ENCODE results near the gene TCF3. TPM values are rescaled to one million over a fixed set of nuclear protein-coding genes. Genes with fewer than 3 reads are reported as not detected.
"Not testable (repeated sequence)": the region's sequence is repeated elsewhere in the genome, so short reads cannot be mapped to it uniquely, and the experiment has no call there.

TCF3 gene
- 100 to 1,000 TPM in 1 of 8 experiments, 10 to 100 TPM in 7; 25.2 to 106 (median 44.9) TPM for total RNA-seq

DNA sequence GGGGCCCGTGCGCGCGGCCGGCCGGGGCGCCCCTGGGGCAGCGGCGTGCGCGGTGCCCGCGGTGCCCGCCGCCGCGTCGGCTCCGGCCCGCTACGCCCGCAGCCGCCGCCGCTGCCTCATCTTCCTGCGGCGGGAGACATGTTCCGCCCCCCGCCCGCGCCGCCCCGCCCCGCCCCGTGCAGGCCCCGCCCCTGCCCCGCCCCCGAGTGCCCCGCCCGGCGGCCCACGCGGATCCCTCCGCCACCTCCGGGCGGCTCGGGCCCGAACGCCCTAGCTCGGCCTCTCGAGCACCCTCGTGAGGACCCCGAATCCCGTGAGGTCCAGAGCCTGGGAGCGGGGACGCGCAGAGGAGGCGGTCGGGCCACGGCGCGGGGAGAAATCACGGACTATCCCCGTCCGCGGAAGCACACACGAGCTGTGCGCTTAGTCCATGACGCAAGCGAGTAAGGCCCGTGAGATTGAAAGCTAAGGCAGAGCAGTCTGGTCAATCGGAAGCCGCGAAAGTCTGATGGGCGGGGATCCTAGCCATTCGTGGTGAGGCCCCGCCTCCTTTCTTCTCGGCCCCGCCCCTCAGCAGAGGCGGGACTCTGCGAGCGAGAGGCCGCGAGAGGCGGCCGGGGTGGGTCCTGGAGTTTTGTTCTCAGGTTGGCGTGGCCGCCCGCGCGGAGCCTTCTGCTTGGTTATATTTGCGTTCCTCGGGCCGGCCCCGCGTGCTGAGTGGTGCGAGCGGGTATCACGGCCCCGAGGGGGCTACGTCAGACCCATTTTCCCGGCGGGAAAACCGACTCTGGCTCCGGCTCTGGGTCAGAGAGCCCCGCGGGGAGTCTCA lies at the start of gene TCF3:
Gene TCF3, minus strand, starts transcription at position 145 of the 829 bp plus-strand sequence. CDS start 2,367 bp downstream, outside the sequence.
- in situ Hi-C loops (cut with MboI; ENCODE audit: low pct_unique_long_range_greater_than_20kb in 2 of 9, low sequenced_read_pairs in 9 of 9, unreplicated experiment in 9 of 9), result no loop called here
- 0 to 4% methylated on average over 4 to 8 of the region's 107 CpGs; no CpG with 5 or more reads in 8 of the 10 experiments for WGBS, 10 experiments
- Histone ChIP-seq H3K4me1 (replicated peaks in 1 of 2) (peaks cover 4 to 7% of the 10 kb centered on the region in 2 donors), H3K4me3 (peak within 1 kb of the TSS; percentile 95 to 100 (median 96)), H3K27ac (peak within 1 kb of the TSS; percentile 100)
- peak; percentile 87 to 94 (median 92) for ATAC-seq (replicated peaks in 6 of 8)

DNA sequence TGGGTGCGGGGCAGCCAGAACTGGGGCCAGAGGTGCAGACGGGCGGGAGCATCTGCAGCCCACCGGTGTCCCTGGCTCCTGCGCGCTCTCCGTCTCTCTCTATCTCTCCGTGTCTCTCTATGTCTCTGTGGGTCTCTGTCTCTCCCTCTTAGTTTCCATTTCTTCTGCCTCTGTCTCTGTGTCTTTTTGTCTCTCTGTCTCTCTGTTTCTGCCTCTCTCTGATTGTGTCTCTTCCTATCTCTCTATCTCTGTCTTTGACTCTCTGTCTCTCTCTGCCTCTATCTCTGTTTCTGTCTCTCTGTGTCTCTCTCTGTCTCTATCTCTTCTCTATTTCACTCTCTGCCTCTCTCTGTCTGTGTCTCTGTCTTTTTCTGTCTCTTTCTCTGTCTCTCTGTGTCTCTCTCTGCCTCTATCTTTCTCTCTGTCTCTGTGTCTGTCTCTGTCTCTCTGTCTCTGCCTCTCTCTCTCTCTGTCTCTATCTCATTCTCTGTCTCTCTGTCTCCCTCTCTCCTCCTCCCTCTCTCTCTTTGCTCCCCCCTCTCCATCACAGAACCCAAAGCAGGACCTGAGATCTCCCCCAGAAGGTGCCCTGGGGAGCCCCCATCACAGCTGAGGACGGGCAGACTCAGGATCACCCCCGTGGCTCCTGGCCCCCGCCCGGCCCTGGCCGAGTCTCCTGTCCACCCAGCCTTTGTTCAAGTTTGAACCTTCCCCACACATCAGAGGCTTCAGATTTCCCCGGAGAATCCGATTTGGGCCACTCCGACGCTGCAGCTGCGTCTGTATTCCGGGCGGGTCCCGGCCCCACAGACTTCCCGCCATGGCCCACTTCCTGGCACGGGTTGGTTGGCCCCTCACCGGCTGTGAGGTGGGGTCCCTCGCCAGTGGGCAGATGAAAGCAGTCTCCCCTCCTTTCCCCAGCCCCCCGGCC lies 48.6 kb upstream of the TCF3 start:
- Histone ChIP-seq H3K4me3 (no peak overlapping the region), H3K4me1 (replicated peaks in 1 of 2) (no peaks in the 10 kb centered on the region), H3K27ac (no peak overlapping the region)
- in situ Hi-C loops (cut with MboI; ENCODE audit: low pct_unique_long_range_greater_than_20kb in 2 of 9, low sequenced_read_pairs in 9 of 9, unreplicated experiment in 9 of 9), result no loop called here
- WGBS, 10 experiments, result 18 to 81% (median 57%) methylated on average over 1 to 7 of the region's 26 CpGs; no CpG with 5 or more reads in 3 of the 10 experiments
- no peak for ATAC-seq (replicated peaks in 6 of 8)

DNA sequence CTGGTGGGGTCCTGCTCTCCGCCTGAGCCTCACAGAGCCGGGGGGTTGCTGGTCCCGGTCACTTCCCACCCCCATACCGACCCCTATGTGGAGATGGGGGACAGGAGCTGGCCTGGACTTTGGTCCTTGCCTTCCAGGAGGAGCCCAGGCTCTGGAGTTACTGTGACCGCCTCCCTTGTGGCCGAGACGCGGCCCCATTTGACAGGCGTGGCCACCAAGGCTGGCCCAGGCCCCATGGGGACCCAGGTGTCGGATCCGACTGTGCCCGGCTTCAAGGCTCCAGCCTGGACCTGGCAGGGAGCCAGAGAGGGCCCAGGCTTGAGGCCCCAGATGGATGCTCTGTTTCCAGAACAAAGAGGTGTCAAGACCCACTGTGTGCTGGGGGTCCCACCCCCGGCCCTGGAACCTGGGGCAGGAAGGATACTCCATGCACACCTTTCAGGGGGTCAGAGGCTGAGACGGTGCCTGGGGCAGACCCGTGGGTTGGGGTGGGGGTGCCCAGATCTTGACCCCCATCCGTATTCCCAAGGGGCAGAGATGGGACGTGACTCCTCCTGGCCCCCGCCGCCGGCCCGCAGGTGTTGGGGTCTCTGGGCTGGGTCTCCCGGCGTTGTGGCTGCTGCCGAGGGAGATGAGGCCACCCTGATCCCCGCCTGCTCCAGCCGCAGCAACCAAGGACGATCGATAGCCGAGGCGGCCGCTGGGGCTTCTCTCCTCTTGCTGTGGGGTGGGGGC lies 47.8 kb upstream of the TCF3 start:
- 58% methylated on average over 2 of the region's 31 CpGs; no CpG with 5 or more reads in 9 of the 10 experiments for WGBS, 10 experiments
- Histone ChIP-seq H3K27ac (no peak overlapping the region), H3K4me3 (no peak overlapping the region), H3K4me1 (replicated peaks in 1 of 2) (no peaks in the 10 kb centered on the region)
- in situ Hi-C loops (cut with MboI; ENCODE audit: low pct_unique_long_range_greater_than_20kb in 2 of 9, low sequenced_read_pairs in 9 of 9, unreplicated experiment in 9 of 9), result loop anchor here in 2 of 9 experiments (25.0 kb wide), 1 partner anchor 87 kb away; no protein-coding TSS in a partner anchor
- ATAC-seq (replicated peaks in 6 of 8), result no peak

DNA sequence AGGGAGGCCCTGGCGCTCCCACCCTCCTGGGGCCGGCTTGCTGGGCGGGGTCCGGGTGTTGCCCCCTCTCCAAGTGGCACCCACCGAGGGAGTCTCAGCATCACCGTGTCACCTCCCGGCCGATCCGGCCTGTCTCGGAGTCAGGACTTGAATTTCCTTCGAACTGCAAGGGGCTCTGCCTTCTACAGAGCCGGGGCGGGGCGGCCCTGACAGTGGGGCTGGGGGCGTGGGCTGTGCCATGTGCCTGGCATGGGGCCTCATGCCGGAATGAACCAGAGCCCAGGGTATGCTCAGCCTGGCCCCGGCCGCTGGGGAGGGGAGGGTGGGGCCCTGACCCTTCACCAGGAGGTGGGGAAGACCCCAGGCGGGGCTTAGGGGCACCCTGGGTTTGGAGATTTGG lies 47.0 kb upstream of the TCF3 start:
- Histone ChIP-seq H3K4me1 (replicated peaks in 1 of 2) (no peaks in the 10 kb centered on the region), H3K4me3 (no peak overlapping the region), H3K27ac (no peak overlapping the region)
- in situ Hi-C loops (cut with MboI; ENCODE audit: low pct_unique_long_range_greater_than_20kb in 2 of 9, low sequenced_read_pairs in 9 of 9, unreplicated experiment in 9 of 9), result loop anchor here in 2 of 9 experiments (25.0 kb wide), 1 partner anchor 88 kb away; no protein-coding TSS in a partner anchor
- no peak for ATAC-seq (replicated peaks in 6 of 8)
- no CpG with 5 or more reads among the region's 19 CpGs for WGBS, 10 experiments

DNA sequence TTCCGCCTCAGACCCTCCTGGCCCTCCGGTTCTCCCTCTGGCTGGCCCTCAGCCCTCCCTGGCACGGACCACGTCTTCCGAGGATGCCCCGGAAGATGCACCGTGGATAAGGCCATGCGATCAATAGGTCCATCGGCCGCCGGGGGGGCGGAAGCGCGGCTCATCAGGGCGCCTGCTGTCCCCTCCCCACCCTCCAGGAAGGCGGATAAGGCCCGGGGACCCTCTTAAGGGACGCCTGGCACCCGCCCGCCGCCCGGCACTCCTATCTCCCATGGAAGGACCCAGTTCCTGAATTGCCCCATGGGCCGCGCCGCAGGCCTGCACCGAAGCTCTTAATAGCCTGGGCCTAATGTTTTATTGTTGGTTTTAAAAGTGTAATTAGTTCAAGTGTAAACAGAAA lies 46.2 kb upstream of the TCF3 start:
- Histone ChIP-seq H3K4me1 (replicated peaks in 1 of 2) (no peaks in the 10 kb centered on the region), H3K27ac (no peak overlapping the region), H3K4me3 (no peak overlapping the region)
- 95% methylated on average over 4 of the region's 26 CpGs; no CpG with 5 or more reads in 9 of the 10 experiments for WGBS, 10 experiments
- ATAC-seq (replicated peaks in 6 of 8), result no peak
- in situ Hi-C loops (cut with MboI; ENCODE audit: low pct_unique_long_range_greater_than_20kb in 2 of 9, low sequenced_read_pairs in 9 of 9, unreplicated experiment in 9 of 9), result loop anchor here in 2 of 9 experiments (25.0 kb wide), 1 partner anchor 89 kb away; no protein-coding TSS in a partner anchor

DNA sequence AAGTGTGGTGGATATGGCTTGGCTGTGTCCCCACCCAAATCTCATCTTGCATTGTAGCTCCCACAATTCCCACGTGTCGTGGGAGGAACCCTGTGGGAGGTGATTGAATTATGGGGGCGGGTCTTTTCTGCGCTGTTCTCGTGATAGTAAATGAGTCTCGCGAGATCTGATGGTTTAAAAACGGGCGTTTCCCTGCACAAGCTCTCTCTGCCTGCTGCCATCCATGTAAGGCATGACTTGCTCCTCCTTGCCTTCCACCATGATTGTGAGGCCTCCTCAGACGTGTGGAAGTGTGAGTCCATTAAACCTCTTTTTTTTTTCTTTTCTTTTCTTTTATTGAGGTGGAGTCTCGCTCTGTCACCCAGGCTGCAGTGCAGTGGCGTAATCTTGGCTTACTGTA lies 43.1 kb upstream of the TCF3 start:
- 20 to 100% (median 58%) methylated on average over 1 to 10 of the region's 12 CpGs; no CpG with 5 or more reads in 1 of the 10 experiments for WGBS, 10 experiments
- in situ Hi-C loops (cut with MboI; ENCODE audit: low pct_unique_long_range_greater_than_20kb in 2 of 9, low sequenced_read_pairs in 9 of 9, unreplicated experiment in 9 of 9), result loop anchor here in 2 of 9 experiments (25.0 kb wide), 1 partner anchor 92 kb away; no protein-coding TSS in a partner anchor
- not testable (repeated sequence) for H3K4me1 ChIP-seq (replicated peaks in 1 of 2); H3K4me3 ChIP-seq; ATAC-seq (replicated peaks in 6 of 8); H3K27ac ChIP-seq

DNA sequence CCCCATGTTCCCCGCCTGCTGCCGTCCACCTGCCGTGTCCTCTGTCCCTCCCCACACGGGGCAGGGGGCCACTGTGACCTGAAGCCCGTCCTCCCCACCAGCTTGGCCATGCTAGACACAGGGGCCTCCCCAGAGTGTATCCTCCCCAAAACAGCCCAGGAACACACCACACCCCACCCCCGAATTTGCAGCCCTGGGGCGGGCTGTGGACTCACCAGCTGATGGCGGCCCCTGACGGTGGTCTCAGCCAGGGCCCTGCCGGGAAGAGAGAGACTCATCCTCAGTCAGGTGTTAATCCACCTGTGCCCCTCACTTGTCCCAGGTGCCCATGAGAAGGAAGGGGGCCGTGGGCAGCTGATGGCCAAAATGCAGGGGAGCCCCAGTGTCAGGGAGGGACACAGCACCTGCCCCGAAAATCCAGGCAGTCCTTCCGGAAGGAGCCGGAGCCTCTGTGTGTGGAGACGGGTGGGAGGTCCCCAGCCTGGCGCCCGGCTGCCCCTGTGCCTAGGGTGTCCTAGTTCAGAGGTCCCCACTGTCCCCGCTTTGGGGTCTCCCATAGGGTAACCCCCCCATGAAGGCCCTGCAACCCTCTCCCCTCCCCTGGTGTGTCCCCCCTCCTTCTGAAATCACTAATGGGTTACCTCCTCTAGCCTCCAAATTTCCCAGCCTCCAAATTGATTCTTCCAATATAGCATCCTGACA lies 39.3 kb upstream of the TCF3 start:
- ATAC-seq (replicated peaks in 6 of 8), result no peak

DNA sequence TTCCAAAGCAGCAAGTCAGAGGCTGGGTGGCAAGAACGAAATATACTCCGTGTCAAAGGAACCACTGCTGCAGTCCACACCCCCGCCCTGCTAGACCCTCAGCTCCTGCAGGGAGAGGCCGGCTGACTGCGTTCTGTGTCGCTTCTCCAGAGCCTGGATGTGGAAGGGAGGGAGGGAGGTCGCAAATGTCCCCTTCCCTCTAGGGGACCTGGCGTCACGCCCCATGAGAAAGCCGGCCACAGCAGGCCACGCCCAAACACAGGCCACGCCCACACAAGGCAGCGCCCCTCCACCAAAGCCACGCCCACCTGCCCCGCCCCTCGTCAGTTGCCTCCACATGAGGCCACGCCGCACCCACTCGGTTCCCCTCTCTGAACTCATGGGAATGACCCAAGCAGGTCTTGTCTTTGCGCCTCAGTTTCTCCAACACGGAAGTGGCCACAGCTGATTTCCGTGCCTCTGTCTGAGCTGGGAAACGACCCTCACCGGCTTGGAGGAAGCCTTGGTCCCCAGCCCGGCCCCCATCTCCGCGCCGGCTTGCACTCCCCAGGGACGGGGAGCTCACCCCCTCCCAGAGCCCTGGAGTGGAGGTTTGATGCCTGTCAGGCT lies 38.4 kb upstream of the TCF3 start:
- in situ Hi-C loops (cut with MboI; ENCODE audit: low pct_unique_long_range_greater_than_20kb in 2 of 9, low sequenced_read_pairs in 9 of 9, unreplicated experiment in 9 of 9), result loop anchor here in 2 of 9 experiments (25.0 kb wide), 1 partner anchor 96 kb away; no protein-coding TSS in a partner anchor
- H3K4me3 ChIP-seq, result no peak overlapping the region
- H3K4me1 ChIP-seq (replicated peaks in 1 of 2), result no peaks in the 10 kb centered on the region
- ATAC-seq (replicated peaks in 6 of 8), result peak in 5 of 8 experiments; percentile 26 to 85 (median 71)
- 27 to 35% methylated on average over 3 to 4 of the region's 29 CpGs; no CpG with 5 or more reads in 8 of the 10 experiments for WGBS, 10 experiments
- H3K27ac ChIP-seq, result no peak overlapping the region

More for the DNA sequence above, 39.3 kb upstream of the TCF3 start:
- in situ Hi-C loops (cut with MboI; ENCODE audit: low pct_unique_long_range_greater_than_20kb in 2 of 9, low sequenced_read_pairs in 9 of 9, unreplicated experiment in 9 of 9), result loop anchor here in 2 of 9 experiments (25.0 kb wide), 1 partner anchor 96 kb away; no protein-coding TSS in a partner anchor
- WGBS, 10 experiments, result 6 to 10% methylated on average over 2 to 8 of the region's 18 CpGs; no CpG with 5 or more reads in 8 of the 10 experiments
- H3K4me3 ChIP-seq, result no peak overlapping the region
- H3K4me1 ChIP-seq (replicated peaks in 1 of 2), result no peaks in the 10 kb centered on the region
- no peak overlapping the region for H3K27ac ChIP-seq

DNA sequence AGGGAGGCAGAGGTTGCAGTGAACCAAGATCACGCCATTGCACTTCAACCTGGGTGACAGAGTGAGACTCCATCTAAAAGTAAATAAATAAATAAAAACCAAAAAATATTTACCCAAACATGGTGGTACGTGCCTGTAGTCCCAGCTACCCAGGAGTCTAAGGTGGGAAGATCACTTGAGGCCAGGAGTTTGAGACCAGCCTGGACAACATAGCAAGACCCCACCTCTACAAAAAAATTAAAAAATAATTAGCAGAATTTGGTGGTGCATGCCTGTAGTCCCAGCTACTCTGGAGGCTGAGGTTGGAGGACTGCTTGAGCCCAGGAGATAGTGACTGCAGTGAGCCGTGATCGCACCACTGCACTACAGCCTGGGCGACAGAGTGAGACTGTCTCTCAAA lies 33.4 kb upstream of the TCF3 start:
- not testable (repeated sequence) for H3K4me3 ChIP-seq; ATAC-seq (replicated peaks in 6 of 8); H3K4me1 ChIP-seq (replicated peaks in 1 of 2); H3K27ac ChIP-seq
- in situ Hi-C loops (cut with MboI; ENCODE audit: low pct_unique_long_range_greater_than_20kb in 2 of 9, low sequenced_read_pairs in 9 of 9, unreplicated experiment in 9 of 9), result loop anchor here in 2 of 9 experiments (25.0 kb wide), 1 partner anchor 102 kb away; no protein-coding TSS in a partner anchor
- WGBS, 10 experiments, result 0 to 100% (median 55%) methylated on average over 1 to 4 of the region's 5 CpGs; no CpG with 5 or more reads in 4 of the 10 experiments

DNA sequence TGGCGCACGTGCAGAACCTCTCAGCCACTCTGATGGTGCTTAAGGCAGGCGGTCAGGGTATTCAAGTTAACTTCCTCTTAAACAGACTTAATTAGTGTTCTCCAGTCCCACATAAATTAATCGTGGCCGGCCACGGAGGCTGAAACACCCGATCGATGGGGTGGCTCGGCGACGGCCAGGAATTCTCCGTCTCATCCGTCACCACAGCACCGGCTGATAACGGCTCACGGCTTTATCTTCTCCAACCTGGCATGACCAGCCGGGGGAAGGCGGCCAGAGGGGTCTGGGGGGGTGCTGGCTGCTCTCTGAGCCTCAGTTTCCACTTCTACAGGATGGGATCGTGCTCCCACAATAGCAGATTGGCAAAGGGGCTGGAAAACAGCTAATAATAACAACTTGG lies 32.6 kb upstream of the TCF3 start:
- Histone ChIP-seq H3K4me3 (no peak overlapping the region), H3K27ac (no peak overlapping the region), H3K4me1 (replicated peaks in 1 of 2) (no peaks in the 10 kb centered on the region)
- ATAC-seq (replicated peaks in 6 of 8), result no peak
- in situ Hi-C loops (cut with MboI; ENCODE audit: low pct_unique_long_range_greater_than_20kb in 2 of 9, low sequenced_read_pairs in 9 of 9, unreplicated experiment in 9 of 9), result loop anchor here in 2 of 9 experiments (25.0 kb wide), 1 partner anchor 102 kb away; no protein-coding TSS in a partner anchor
- 30 to 72% (median 60%) methylated on average over 2 to 15 of the region's 19 CpGs; no CpG with 5 or more reads in 4 of the 10 experiments for WGBS, 10 experiments

DNA sequence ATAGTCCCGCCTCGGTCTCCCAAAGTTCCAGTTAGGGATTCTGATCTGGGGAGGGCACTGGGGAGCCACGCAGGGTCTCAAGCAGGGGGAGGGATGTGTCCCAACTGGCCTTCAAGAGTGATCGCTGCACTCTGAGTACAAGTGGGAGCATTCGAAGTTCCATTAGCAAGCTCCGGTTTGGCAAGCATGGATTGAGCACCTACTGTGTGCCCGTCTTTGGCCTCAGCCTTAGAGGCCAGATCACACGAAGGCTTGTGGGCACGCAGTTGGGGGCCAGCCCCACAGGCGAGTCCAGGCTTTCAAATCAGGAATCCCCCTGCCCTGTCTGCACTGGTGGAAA lies 32.1 kb upstream of the TCF3 start:
- H3K4me3 ChIP-seq, result no peak overlapping the region
- in situ Hi-C loops (cut with MboI; ENCODE audit: low pct_unique_long_range_greater_than_20kb in 2 of 9, low sequenced_read_pairs in 9 of 9, unreplicated experiment in 9 of 9), result loop anchor here in 2 of 9 experiments (25.0 kb wide), 1 partner anchor 103 kb away; no protein-coding TSS in a partner anchor
- H3K4me1 ChIP-seq (replicated peaks in 1 of 2), result no peaks in the 10 kb centered on the region
- no peak for ATAC-seq (replicated peaks in 6 of 8)
- H3K27ac ChIP-seq, result no peak overlapping the region
- 40 to 94% (median 63%) methylated on average over 1 to 4 of the region's 10 CpGs; no CpG with 5 or more reads in 6 of the 10 experiments for WGBS, 10 experiments
